K562 (cell line): Measurements from ENCODE around the gene TBCC. TPM values are rescaled to one million over a fixed set of nuclear protein-coding genes. Genes with fewer than 3 reads are reported as not detected.
A peak's percentile ranks its signal among the peaks of the same experiment; 100 is the strongest.

Source experiments
- ASH1L ChIP-seq: fragments of 450-650 bp; IDR thresholded peaks from 2 replicates; pipeline ENCODE4 v1.6.1; 2018; ENCODE audit warnings: borderline replicate concordance, mild to moderate bottlenecking, low read depth; ENCODE audit not compliant: partially characterized antibody
- BHLHE40 ChIP-seq: IDR thresholded peaks from 2 replicates; pipeline ENCODE4 v1.6.1; 2011; ENCODE audit warnings: low read length, improper control_type of control experiment
- CEBPB ChIP-seq: fragments of 450-650 bp; IDR thresholded peaks from 2 replicates; pipeline ENCODE4 v1.6.1; 2016; ENCODE audit warnings: missing genetic modification characterization, missing compliant biosample characterization
- FOS ChIP-seq: IDR thresholded peaks from 3 replicates; pipeline ENCODE4 v1.6.1; 2011; ENCODE audit not compliant: insufficient read length; ENCODE audit errors: extremely low read depth
- FOXA1 ChIP-seq: fragments of 450-650 bp; IDR thresholded peaks from 2 replicates; pipeline ENCODE4 v1.6.1; 2016; ENCODE audit warnings: mild to moderate bottlenecking, borderline replicate concordance
- GATAD2B ChIP-seq: fragments of 450-650 bp; IDR thresholded peaks from 2 replicates; pipeline ENCODE4 v1.6.1; 2017; ENCODE audit warnings: mild to moderate bottlenecking, borderline replicate concordance
- JUNB ChIP-seq: fragments of 450-650 bp; formaldehyde crosslinking; conservative IDR thresholded peaks from 2 replicates; pipeline ENCODE4 v1.4.0; 2020; ENCODE audit warnings: mild to moderate bottlenecking
- MECOM ChIP-seq: fragments of 250-450 bp; sonication (Bioruptor Pico); IDR thresholded peaks from 2 replicates; pipeline ENCODE4 v1.8.0; 2022; ENCODE audit warnings: inconsistent platforms
- NCOA2 ChIP-seq, 2 experiments: fragments of 450-650 bp; IDR thresholded peaks; 2 replicates each; pipeline ENCODE4 v1.6.1; 2018; ENCODE audit warnings: mild to moderate bottlenecking in 2 of 2, moderate library complexity in 1 of 2; ENCODE audit not compliant: partially characterized antibody in 2 of 2
- POLR2B ChIP-seq: fragments of 450-650 bp; IDR thresholded peaks from 2 replicates; pipeline ENCODE4 v1.6.1; 2018; ENCODE audit warnings: low read depth; ENCODE audit not compliant: partially characterized antibody
- POLR2H ChIP-seq: IDR thresholded peaks from 2 replicates; pipeline ENCODE4 v1.6.1; 2016; ENCODE audit warnings: missing genetic modification characterization, low read depth, mild to moderate bottlenecking, control low read depth, missing compliant biosample characterization, moderate library complexity
- RBM25 ChIP-seq: fragments of 200-400 bp; formaldehyde crosslinking; IDR thresholded peaks from 2 replicates; pipeline ENCODE4 v1.6.1; 2018; ENCODE audit warnings: low read length, low read depth, moderate library complexity; ENCODE audit not compliant: severe bottlenecking
- RUNX1 ChIP-seq: sonication (generic); IDR thresholded peaks from 2 replicates; pipeline ENCODE4 v1.6.1; 2016; ENCODE audit warnings: antibody characterized with exemption, low read depth
- SIN3B ChIP-seq: fragments of 450-650 bp; IDR thresholded peaks from 2 replicates; pipeline ENCODE4 v1.6.1; 2017; ENCODE audit warnings: low read depth, mild to moderate bottlenecking, moderate library complexity
- STAT5B ChIP-seq: fragments of 250-450 bp; sonication (Bioruptor Pico); IDR thresholded peaks from 2 replicates; pipeline ENCODE4 v1.8.0; 2021; ENCODE audit warnings: mild to moderate bottlenecking, inconsistent platforms
- TBP ChIP-seq: optimal IDR thresholded peaks from 2 replicates; pipeline ENCODE3; 2011; ENCODE audit warnings: low read depth, low read length, improper control_type of control experiment
- TGIF2 ChIP-seq: sonication (generic); formaldehyde crosslinking; IDR thresholded peaks from 2 replicates; pipeline ENCODE4 v1.8.1; 2022; ENCODE audit warnings: mild to moderate bottlenecking, missing genetic modification reagents, moderate library complexity
- THRAP3 ChIP-seq: fragments of 450-650 bp; IDR thresholded peaks from 2 replicates; pipeline ENCODE4 v1.6.1; 2016; ENCODE audit warnings: mild to moderate bottlenecking, inconsistent platforms, borderline replicate concordance
- ZBTB12 ChIP-seq: fragments of 250-450 bp; sonication (Bioruptor Pico); IDR thresholded peaks from 2 replicates; pipeline ENCODE4 v1.4.0; 2020
- ZC3H8 ChIP-seq: fragments of 450-650 bp; IDR thresholded peaks from 2 replicates; pipeline ENCODE4 v1.6.1; 2017
- ZNF274 ChIP-seq: IDR thresholded peaks from 2 replicates; pipeline ENCODE4 v1.6.1; 2011; ENCODE audit warnings: low read depth, mild to moderate bottlenecking, low read length, moderate library complexity, borderline replicate concordance
- ZNF512 ChIP-seq: IDR thresholded peaks from 2 replicates; pipeline ENCODE4 v1.6.1; 2016; ENCODE audit warnings: missing genetic modification characterization, missing compliant biosample characterization
- polyA plus RNA-seq, 8 experiments: library from polyadenylated mRNA; depleted of rRNA in 4 of 8; stranded (reverse) in 5 of 8; unstranded in 3 of 8; fragments of >200 nt; fragmentation: Nextera tagmentation in 2 of 8; fragmentation: Illumina TruSeq in 1 of 8; extraction: Ambion mirVana in 2 of 8; extraction: Trizol in 1 of 8; gene quantifications; 2 replicates each; pipeline versions ENCODE4 v1.2.1 to v1.2.3, GENCODE V29; 2011 to 2014; ENCODE audit warnings: inconsistent platforms in 1 of 8, missing spikeins in 1 of 8
- total RNA-seq, 7 experiments: library from RNA; depleted of rRNA in 6 of 7; stranded (reverse); fragments of >200 nt in 6 of 7; fragmentation: Illumina TruSeq in 2 of 7; extraction: Trizol in 2 of 7; gene quantifications; 2 replicates each; pipeline versions ENCODE4 v1.2.1 to v1.2.3, GENCODE V29; 2011 to 2021; ENCODE audit warnings: low replicate concordance in 1 of 7
- TF ChIP-seq, protein P1 (sequence below), 2 experiments: fragments of 450-650 bp in 1 of 2; sonication (generic) in 1 of 2; formaldehyde crosslinking; conservative IDR thresholded peaks; 2 replicates each; pipeline versions ENCODE4 v1.4.0 to v1.8.1; 2020 to 2022; ENCODE audit warnings: mild to moderate bottlenecking in 1 of 2, missing genetic modification reagents in 1 of 2
- TF ChIP-seq, protein P2 (sequence below): fragments of 250-450 bp; sonication (Bioruptor Pico); IDR thresholded peaks from 2 replicates; pipeline ENCODE4 v1.8.0; 2022; ENCODE audit warnings: moderate library complexity, mild to moderate bottlenecking, inconsistent platforms
- TF ChIP-seq, protein P3 (sequence below): sonication (generic); formaldehyde crosslinking; IDR thresholded peaks from 2 replicates; pipeline ENCODE4 v1.8.0; 2022; ENCODE audit warnings: missing genetic modification reagents, mild to moderate bottlenecking, borderline replicate concordance

The TBCC gene
- total and polyA plus RNA-seq, 9 of the 15 experiments (the other 6 are each of a cell fraction or from before 2014, with no cell fraction given) = 2.8 to 34.1 (median 23.3) TPM

GRCh38 chr6:42745640-42746462 lies at the start of gene TBCC (continued):
- TF ChIP-seq, protein P1, sequence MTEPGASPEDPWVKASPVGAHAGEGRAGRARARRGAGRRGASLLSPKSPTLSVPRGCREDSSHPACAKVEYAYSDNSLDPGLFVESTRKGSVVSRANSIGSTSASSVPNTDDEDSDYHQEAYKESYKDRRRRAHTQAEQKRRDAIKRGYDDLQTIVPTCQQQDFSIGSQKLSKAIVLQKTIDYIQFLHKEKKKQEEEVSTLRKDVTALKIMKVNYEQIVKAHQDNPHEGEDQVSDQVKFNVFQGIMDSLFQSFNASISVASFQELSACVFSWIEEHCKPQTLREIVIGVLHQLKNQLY (CRISPR knock-in tag; conservative IDR thresholded peaks at IDR 0.05) = no peak
- TF ChIP-seq SIN3B (peak; percentile 94), ASH1L (peak; percentile 63), GATAD2B (no peak), ZNF274 (no peak), POLR2H (tag) (peak; percentile 93), THRAP3 (no peak), FOXA1 (no peak), NCOA2 (IDR thresholded peaks at IDR 0.05; ENCODE audit: partially characterized antibody in 2 of 2) (no peak), ZNF512 (tag) (no peak), TGIF2 (CRISPR knock-in tag) (0 out of 2 replicates have a peak, but pooled peaks have one; percentile 31), POLR2B (peak; percentile 97), FOS (peak; percentile 82), STAT5B (CRISPR knock-in tag) (no peak), RBM25 (no peak), ZC3H8 (no peak), CEBPB (tag) (no peak), MECOM (no peak), ZBTB12 (CRISPR knock-in tag) (0 out of 2 replicates have a peak, but pooled peaks have one; percentile 38), TBP (peak; percentile 97), BHLHE40 (peak; percentile 4; the same call in 1 of the 2 replicates), JUNB (CRISPR knock-in tag) (no peak), RUNX1 (no peak)
- TF ChIP-seq, protein P2, sequence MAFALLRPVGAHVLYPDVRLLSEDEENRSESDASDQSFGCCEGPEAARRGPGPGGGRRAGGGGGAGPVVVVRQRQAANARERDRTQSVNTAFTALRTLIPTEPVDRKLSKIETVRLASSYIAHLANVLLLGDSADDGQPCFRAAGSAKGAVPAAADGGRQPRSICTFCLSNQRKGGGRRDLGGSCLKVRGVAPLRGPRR (CRISPR knock-in tag) = no peak
- TF ChIP-seq, protein P3, sequence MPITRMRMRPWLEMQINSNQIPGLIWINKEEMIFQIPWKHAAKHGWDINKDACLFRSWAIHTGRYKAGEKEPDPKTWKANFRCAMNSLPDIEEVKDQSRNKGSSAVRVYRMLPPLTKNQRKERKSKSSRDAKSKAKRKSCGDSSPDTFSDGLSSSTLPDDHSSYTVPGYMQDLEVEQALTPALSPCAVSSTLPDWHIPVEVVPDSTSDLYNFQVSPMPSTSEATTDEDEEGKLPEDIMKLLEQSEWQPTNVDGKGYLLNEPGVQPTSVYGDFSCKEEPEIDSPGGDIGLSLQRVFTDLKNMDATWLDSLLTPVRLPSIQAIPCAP = no peak
